PC-9 (cell line): ENCODE results near the gene CLEC4C. TPM values are rescaled to one million over a fixed set of nuclear protein-coding genes. Genes with fewer than 3 reads are reported as not detected.
A peak's percentile ranks its signal among the peaks of the same experiment; 100 is the strongest.
"Not testable (repeated sequence)": the region's sequence is repeated elsewhere in the genome, so short reads cannot be mapped to it uniquely, and the experiment has no call there.

Source experiments
- BruUV-seq: library from RNA; stranded (reverse); fragments of 400-500 nt; replicated peaks from 2 replicates; lab custom pipeline; 2021; lab: Mats Ljungman, UMichigan
- CTCF ChIA-PET: fragments of 300-600 bp; sonication (Branson Sonifier 250); formaldehyde crosslinking; loops from one replicate; lab custom pipeline; 2022; ENCODE audit warnings: antibody characterized with exemption; lab: Charles Lee
- POLR2A ChIA-PET: fragments of 300-600 bp; sonication (Branson Sonifier 250); formaldehyde crosslinking; loops from one replicate; lab custom pipeline; 2022; ENCODE audit warnings: antibody characterized with exemption; ENCODE audit not compliant: unreplicated experiment; lab: Charles Lee
- DNase-seq, 2 experiments: peaks; one replicate each; pipeline versions ENCODE4 v3.0.0 to v3.0.0-alpha.2; 2015 to 2022; ENCODE audit warnings: mixed read lengths in 1 of 2
- H2AFZ ChIP-seq: fragments of 200-600 bp; sonication (generic); 2 replicates; pipeline ENCODE4 v1.8.1; 2017; ENCODE audit warnings: antibody characterized with exemption
- H3F3A ChIP-seq: fragments of 200-600 bp; sonication (generic); 2 replicates; pipeline ENCODE4 v1.8.1; 2017; ENCODE audit warnings: antibody characterized with exemption, mild to moderate bottlenecking, low read depth; ENCODE audit not compliant: insufficient read depth
- H3K27ac ChIP-seq: fragments of 200-600 bp; sonication (generic); 2 replicates; pipeline ENCODE4 v1.6.1; 2016; ENCODE audit warnings: mixed run types
- H3K27me3 ChIP-seq: fragments of 200-600 bp; sonication (generic); 2 replicates; pipeline ENCODE4 v1.6.1; 2016; ENCODE audit warnings: low read depth, mixed run types; ENCODE audit not compliant: insufficient read depth
- H3K36me3 ChIP-seq: fragments of 200-600 bp; sonication (generic); 2 replicates; pipeline ENCODE4 v1.6.1; 2016; ENCODE audit warnings: low read depth, mixed run types
- H3K4me1 ChIP-seq: fragments of 200-600 bp; sonication (generic); replicated peaks from 2 replicates; pipeline ENCODE4 v1.6.1; 2016; ENCODE audit warnings: mixed run types; ENCODE audit not compliant: insufficient read depth
- H3K4me2 ChIP-seq: fragments of 200-600 bp; sonication (generic); 2 replicates; pipeline ENCODE4 v1.6.1; 2017; ENCODE audit warnings: mixed run types
- H3K4me3 ChIP-seq: fragments of 200-600 bp; sonication (generic); 2 replicates; pipeline ENCODE4 v1.6.1; 2016; ENCODE audit warnings: mixed run types
- H3K79me2 ChIP-seq: fragments of 200-600 bp; sonication (generic); 2 replicates; pipeline ENCODE4 v1.6.1; 2017; ENCODE audit warnings: low read depth, mixed run types
- H3K9me2 ChIP-seq: fragments of 200-600 bp; sonication (generic); 2 replicates; pipeline ENCODE4 v1.8.1; 2017; ENCODE audit warnings: mild to moderate bottlenecking; ENCODE audit not compliant: insufficient read depth
- H3K9me3 ChIP-seq: fragments of 200-600 bp; sonication (generic); 2 replicates; pipeline ENCODE4 v1.8.1; 2016; ENCODE audit warnings: low read depth; ENCODE audit not compliant: insufficient read depth
- H4K20me1 ChIP-seq: fragments of 200-600 bp; sonication (generic); 2 replicates; pipeline ENCODE4 v1.8.1; 2017; ENCODE audit not compliant: insufficient read depth
- CTCF ChIP-seq: fragments of 200-600 bp; sonication (generic); conservative IDR thresholded peaks from 2 replicates; pipeline ENCODE4 v1.6.1; 2017; ENCODE audit warnings: mixed run types, antibody characterized with exemption, mild to moderate bottlenecking, moderate library complexity
- EZH2 ChIP-seq: fragments of 200-600 bp; sonication (generic); IDR thresholded peaks from 2 replicates; pipeline ENCODE4 v1.8.0; 2017; ENCODE audit warnings: antibody characterized with exemption, low read depth
- intact Hi-C: fragments of 100-400 bp; cut with micrococcal nuclease; formaldehyde crosslinking; loops from one replicate; pipeline ENCODE4 v1.10.0; 2022; ENCODE audit not compliant: unreplicated experiment
- total RNA-seq: library from RNA; stranded (reverse); gene quantifications from 2 replicates; pipeline ENCODE4 v1.2.3, GENCODE V29; 2021

CLEC4C gene
- total RNA-seq, 1 experiment from 2014 or later: not detected

DNA sequence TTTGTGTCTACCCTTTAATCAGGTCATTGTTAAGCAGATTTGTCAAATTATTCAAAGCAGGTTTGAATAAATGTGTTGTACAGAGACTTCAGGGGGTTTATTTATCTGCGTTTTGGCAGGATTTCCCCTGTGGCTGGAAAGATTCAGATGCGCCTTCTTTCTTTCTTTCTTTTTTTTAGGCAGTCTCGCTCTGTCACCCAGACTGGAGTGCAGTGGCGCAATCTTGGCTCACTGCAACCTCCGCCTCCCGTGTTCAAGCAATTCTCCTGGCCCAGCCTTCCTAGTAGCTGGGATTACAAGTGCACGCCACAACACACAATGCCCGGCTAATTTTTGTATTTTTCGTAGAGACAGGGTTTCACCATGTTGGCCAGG is 11.6 kb upstream of the CLEC4C start:
- H3K27ac ChIP-seq: no peak overlapping the region
- no peak for DNase-seq
- no peaks in the 10 kb centered on the region for H3K27me3 ChIP-seq
- H3K4me3 ChIP-seq: no peak overlapping the region
- TF ChIP-seq EZH2 (no peak), CTCF (no peak)
- no peaks in the 10 kb centered on the region for H3F3A ChIP-seq
- no peaks in the 10 kb centered on the region for H3K79me2 ChIP-seq
- no peaks in the 10 kb centered on the region for H3K9me2 ChIP-seq
- H4K20me1 ChIP-seq: no peaks in the 10 kb centered on the region
- no peaks in the 10 kb centered on the region; the same call in 1 of the 2 replicates for H3K9me3 ChIP-seq
- ChIA-PET CTCF (no interaction called here), POLR2A (no interaction called here)
- no TSS peak for BruUV-seq
- no peak overlapping the region for H3K4me2 ChIP-seq
- H3K4me1 ChIP-seq: no peaks in the 10 kb centered on the region
- intact Hi-C loops: no loop called here
- H2AFZ ChIP-seq: no peak overlapping the region
- no peaks in the 10 kb centered on the region for H3K36me3 ChIP-seq

DNA sequence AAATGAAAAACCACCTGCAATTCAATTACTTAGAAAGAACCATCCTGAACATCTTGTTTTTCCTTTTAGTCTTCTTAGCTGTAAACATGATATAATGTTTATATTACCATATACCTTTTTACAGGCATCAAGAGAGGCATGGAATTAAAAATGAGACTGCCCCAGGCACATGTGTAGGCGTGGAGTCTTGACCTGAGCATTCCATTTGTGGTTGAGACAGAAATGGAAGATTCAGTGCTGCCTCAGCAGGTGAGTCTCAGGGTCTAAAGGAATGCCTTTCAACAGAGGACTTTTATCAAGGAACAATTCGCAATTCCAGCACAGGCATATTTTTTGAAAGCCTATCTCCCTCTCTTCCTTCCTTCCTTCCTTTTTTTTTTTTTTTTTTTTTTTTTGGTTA is 9.8 kb upstream of the CLEC4C start:
- H3K4me1 ChIP-seq: no peaks in the 10 kb centered on the region
- no peak overlapping the region for H3K4me2 ChIP-seq
- no peaks in the 10 kb centered on the region; the same call in 1 of the 2 replicates for H3K9me3 ChIP-seq
- no peak overlapping the region for H2AFZ ChIP-seq
- no peaks in the 10 kb centered on the region for H3K9me2 ChIP-seq
- ChIA-PET POLR2A (no interaction called here), CTCF (no interaction called here)
- no peaks in the 10 kb centered on the region for H4K20me1 ChIP-seq
- intact Hi-C loops: no loop called here
- no peaks in the 10 kb centered on the region for H3K27me3 ChIP-seq
- no peak overlapping the region for H3K27ac ChIP-seq
- H3K4me3 ChIP-seq: no peak overlapping the region
- TF ChIP-seq EZH2 (no peak), CTCF (no peak)
- peak; percentile 20 to 52 for DNase-seq
- H3K79me2 ChIP-seq: no peaks in the 10 kb centered on the region
- H3F3A ChIP-seq: no peaks in the 10 kb centered on the region
- no TSS peak for BruUV-seq
- no peaks in the 10 kb centered on the region for H3K36me3 ChIP-seq

DNA sequence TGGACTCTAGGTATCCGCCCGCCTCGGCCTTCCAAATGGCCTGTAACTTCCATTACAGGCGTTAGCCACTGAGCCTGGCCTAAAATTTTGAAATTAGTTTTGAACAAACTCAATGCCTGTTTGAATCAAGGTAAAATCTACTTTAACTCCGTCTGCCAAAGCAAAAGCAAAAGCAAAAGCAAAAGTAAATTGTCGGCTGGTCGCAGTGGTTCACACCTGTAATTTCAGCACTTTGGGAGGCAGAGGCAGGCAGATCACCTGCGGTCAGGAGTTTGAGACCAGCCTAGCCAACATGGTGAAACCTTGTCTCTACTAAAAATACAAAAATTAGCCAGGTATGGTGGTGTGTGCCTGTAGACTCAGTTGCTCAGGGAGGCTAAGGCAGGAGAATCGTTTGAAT is 8.5 kb upstream of the CLEC4C start:
- H3K27me3 ChIP-seq, POLR2A ChIA-PET: not testable (repeated sequence)

DNA sequence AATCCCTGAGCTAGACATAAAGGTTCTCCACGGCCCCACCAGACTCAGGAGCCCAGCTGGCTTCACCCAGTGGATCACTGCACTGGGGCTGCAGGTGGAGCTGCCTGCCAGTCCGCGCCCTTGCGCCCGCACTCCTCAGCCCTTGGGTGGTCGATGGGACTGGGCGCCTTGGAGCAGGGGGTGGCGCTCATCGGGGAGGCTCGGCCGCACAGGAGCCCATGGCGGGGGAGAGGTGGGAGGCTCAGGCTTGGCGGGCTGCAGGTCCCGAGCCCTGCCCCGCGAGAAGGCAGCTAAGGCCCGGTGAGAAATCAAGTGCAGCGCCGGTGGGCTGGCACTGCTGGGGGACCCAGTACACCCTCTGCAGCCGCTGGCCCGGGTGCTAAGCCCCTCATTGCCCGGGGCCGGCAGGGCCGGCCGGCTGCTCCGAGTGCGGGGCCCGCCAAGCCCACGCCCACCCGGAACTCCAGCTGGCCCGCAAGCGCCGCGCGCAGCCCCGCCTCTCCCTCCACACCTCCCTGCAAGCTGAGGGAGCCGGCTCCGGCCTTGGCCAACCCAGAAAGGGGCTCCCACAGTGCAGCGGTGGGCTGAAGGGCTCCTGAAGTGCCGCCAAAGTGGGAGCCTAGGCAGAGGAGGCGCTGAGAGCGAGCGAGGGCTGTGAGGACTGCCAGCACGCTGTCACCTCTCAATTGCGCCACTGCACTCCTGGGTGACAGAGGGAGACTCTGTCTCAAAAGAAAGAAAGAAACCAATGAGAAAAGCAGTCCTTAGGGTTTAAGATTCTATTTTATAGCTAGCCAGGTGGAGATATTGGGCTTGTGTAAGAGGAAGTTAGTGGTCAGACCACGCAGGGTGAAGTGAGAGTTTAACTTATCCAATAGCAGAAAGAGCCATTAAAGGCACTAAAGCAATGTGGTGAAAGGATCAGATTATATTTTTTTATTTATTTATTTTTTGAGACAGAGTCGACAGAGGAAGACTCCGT is 5.1 kb upstream of the CLEC4C start:
- H3F3A ChIP-seq, H3K9me3 ChIP-seq, H3K79me2 ChIP-seq, H4K20me1 ChIP-seq, H3K9me2 ChIP-seq, H3K27ac ChIP-seq, H3K27me3 ChIP-seq, H3K4me1 ChIP-seq, H3K36me3 ChIP-seq, H2AFZ ChIP-seq, POLR2A ChIA-PET, H3K4me2 ChIP-seq, DNase-seq, H3K4me3 ChIP-seq, intact Hi-C loops, BruUV-seq: not testable (repeated sequence)
- CTCF ChIA-PET: interaction anchor here (0.7 kb wide), 1 partner anchor 33 kb away, joined by 4 read pairs; no protein-coding TSS in a partner anchor

More for the DNA sequence above, 8.5 kb upstream of the CLEC4C start:
- H4K20me1 ChIP-seq, H3K36me3 ChIP-seq, H3K27ac ChIP-seq, intact Hi-C loops, H2AFZ ChIP-seq, DNase-seq, H3K4me2 ChIP-seq, BruUV-seq, H3K4me1 ChIP-seq, H3F3A ChIP-seq, H3K4me3 ChIP-seq, H3K79me2 ChIP-seq, H3K9me3 ChIP-seq, H3K9me2 ChIP-seq: not testable (repeated sequence)
- CTCF ChIA-PET: interaction anchor here (0.7 kb wide), 1 partner anchor 208 kb away, joined by 5 read pairs; no protein-coding TSS in a partner anchor
